Effector CD4-positive, alpha-beta T cell (primary cell): ENCODE results near the gene NOL4L.
"Not testable (repeated sequence)": the region's sequence is repeated elsewhere in the genome, so short reads cannot be mapped to it uniquely, and the experiment has no call there.

Experiments used
- DNase-seq: peaks from one replicate; pipeline ENCODE4 v3.0.0-alpha.2; 2020

NOL4L gene

DNA sequence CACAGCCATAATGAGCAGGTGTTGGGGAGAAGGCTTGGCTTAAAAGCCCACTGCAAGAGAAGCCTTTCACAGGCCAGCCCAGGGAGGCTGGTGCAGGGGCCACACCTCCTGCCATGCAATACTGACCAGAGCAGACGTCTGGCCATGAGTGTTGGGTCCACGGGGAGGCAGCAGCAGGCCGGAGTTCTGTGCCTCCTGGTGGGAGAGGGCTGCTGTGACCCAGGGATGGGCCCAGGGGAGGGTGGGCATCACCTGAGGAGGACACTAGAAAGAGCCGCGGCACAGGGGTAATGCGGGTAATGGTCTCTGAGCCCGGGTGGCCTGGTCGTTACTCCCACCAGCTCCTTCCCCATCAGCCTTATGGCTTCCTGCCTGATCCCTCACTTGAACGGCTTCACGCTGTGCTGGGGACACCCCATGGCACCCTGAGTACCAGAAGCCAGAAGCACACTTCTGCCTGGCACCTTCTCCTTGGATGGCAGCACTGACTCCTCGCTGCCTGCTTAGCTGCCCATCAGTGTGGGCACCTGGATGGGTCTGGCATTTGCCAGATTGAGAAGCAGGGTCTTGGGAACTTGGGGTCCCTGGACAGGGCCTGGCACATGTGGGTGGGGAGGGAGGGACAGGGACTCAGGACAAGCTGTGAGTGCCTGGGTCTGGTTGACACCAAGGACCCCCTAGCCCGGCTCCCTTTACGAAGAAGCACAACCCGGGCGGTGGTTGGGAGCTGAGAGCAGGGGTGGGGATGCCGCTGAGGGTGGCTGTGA, 118.2 kb downstream of the NOL4L start:
- DNase-seq: no peak

DNA sequence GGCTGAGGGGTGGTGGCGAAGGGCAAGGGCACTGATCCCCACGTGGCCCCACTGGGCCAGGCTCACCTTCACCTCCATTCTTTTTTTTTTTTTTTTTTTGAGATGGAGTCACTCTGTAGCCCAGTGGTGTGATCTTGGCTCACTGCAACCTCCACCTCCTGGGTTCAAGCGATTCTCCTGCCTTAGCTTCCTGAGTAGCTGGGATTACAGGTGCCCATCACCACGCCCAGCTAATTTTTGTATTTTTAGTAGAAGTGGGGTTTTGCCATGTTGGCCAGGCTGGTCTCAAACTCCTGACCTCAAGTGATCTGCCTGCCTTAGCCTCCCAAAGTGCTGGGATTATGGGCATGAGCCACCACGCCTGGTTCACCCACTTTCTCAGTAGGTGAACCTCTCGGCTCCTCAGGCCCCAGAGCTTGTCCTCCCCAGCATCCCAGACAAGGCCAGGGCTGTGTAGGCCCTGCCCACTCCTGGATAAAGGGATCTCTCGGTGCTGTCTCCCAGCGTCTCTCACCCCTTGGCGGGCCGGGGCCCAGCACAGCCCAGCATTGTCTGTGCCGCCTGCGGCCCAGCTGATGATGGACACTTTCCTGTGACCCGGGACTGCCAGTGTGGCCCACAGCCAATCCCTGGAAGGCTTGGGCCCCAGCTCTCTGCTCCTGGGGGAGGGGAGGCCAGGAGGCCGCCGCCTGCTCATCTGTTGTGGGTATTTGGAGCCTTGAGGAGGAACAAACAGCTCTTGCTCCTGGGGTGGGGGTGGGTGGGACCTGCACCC, 119.0 kb downstream of the NOL4L start:
- DNase-seq: not testable (repeated sequence)

DNA sequence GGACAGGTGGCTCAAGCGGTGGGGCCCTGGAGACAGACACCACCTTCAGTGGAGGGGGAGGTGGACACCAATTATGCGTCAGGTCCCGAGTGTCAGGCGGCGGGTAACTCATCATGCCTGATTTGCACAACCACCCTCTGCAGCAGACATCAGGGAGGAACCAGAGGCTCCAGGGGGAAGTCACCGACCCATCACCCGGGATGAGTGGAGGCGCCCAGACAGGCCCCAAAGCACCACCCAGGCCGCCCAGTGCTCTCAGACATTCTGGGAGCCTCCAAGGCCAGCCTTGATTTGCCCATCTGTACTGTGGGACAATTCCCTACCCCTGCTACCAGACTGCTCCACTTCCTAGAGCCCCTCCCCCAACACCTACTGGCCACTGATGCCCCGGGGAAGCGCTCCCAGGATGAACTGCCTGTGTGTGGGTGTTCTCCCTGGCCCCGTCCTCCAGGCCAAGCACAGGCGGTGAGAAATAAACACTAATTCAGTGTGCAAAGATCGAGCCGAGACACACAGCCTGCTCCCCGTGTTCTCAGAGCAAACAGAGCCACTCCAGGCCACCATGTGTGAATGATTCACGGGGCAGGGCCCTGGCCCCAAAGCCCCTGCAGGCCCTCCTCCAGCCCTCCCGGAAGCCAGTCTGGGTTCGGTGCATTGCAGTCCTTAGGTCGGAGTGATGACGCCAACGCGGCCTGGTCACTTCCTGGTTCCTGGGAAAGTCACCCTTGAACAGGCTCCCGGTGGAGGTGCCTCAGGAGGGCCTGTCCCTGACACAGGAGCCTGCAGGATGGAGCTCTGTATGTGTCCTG, 119.8 kb downstream of the NOL4L start:
- DNase-seq: no peak

DNA sequence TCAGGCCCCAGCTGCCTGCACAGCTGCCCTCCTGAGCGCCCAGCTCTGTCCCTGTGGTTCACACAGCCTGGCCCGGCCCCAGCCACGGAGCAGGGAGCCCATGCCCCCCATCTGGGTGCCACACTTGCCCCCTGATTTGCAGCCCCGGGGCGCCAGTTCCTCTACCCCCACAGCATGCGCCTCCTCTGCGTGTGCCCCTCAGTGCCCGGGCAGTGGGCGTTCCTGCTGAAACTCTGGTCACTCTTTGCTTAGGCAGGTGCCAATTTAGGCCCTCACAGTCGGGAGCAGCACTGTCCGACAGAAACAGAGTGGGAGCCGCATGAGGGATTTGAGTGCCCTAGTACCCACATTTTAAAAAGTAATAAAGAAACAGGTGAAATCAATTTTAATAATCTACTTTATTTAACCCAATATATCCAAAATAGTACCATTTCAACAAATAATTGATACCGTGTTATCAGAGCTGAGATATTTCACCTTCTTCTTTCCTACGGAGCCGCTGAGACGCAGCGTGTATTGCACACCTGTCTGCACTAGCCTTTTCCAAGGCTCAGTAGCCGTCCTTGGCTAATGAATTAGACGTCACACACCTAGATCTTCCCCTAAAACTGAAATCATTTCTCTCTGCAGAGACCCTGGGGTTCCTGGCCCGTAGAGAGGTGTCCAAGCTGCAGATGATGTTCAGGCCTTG, 120.6 kb downstream of the NOL4L start:
- no peak for DNase-seq

DNA sequence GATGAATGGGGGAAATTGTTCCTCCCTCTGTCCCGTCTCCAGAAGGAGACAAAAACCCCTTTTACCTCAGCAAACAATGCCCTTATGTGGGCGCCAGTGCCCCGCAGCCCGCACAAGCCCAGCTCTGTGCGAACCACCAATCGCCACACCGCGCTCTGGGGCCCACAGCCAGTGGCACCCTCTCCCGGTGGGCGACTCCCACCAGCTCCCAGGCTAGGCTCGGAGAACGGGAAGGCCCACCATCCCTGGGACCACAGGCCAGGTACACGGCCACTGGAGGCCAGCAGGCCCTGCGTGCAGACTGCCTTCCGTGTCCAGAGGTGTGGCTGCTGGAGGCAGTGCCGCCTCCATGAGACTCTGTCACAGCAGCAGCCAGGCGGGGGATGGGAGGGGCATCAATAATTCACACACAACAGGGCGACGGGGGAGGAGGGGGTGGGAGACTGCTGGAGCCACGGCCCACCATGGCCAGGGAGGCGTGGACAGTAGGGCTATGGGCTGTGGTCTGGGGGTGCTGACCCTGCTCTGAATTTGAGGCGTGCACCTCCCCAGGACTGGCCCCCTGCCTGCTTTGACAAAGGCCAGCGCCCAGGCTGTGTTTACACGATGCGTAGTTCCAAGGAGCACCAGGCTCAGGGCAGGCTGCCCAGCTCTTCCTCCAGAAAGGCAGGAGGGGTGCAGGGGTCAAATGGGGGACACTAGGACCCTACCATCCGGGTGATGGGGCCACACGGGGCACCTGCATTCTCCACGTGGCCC, 121.3 kb downstream of the NOL4L start:
- DNase-seq: no peak

DNA sequence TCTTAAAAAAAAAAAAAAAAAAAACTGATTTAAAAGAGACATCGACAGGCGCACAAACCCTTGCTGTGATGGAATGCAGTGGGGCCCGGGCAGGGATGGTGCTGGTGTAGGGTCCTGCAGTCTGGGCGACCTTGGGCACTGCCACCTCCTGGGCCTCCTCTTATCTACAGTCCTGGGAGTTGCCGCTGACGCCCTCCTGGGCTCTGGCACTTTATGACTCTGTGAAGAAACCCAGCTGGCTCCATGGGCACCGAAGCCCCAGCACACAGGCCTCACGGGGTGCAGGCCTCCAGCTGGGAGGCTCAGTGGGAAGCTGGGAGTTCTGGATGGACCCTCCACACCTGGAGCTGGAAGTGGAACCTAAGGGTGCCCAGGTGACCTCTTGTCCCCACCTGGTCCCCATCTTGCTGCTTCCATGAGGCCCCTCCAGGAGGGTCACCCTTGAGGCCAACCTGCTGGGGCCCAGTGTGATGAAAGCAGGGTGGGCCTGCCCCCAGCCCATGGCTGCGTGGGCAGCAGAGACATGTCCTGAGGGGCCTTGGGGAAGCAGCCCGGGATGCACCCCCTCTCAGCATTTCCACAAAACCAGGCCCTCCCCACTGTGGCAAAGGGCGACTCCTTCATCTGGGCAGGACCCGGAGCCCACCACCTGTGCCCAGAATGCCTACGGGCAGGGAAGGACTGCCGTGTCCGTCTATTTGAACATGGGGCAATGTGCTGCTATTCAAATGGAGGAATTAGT, 122.1 kb downstream of the NOL4L start:
- DNase-seq: no peak

DNA sequence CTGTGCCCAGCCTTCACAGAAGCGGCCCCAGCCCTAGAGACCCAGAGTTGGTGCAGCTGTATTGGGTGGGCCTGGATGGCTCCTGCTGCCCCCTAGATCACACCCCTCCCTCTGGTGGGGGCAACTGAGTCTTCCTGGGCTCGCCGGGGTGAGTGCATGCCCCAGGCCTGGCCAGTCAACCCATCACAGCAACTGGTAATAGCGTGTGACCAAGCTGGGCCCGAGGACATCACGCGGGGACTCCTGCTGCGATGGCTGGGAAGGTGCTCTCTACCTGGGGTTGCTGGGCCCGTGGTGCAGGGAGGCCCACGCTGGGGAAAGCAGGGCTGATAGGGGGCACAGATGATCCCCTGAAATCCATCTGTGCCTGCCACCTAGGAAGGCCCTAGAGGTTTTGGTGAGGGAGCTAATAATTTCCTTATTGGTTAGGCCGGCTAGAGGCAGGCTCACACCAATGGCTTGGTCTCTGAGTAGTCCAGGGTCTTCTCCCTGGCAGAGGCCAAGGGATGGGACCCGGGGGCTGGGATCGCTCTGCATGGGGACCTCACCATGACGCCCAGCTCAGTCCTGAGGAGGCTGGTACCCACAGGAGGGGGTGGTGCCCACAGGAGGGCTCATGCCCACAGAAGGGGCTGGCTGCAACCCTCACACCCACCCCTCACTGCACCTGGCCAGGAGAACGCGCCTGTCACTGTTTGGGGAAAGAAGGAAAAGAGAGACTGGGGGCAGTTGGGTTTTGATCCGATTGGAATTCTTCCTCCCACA, 123.1 kb downstream of the NOL4L start:
- no peak for DNase-seq

DNA sequence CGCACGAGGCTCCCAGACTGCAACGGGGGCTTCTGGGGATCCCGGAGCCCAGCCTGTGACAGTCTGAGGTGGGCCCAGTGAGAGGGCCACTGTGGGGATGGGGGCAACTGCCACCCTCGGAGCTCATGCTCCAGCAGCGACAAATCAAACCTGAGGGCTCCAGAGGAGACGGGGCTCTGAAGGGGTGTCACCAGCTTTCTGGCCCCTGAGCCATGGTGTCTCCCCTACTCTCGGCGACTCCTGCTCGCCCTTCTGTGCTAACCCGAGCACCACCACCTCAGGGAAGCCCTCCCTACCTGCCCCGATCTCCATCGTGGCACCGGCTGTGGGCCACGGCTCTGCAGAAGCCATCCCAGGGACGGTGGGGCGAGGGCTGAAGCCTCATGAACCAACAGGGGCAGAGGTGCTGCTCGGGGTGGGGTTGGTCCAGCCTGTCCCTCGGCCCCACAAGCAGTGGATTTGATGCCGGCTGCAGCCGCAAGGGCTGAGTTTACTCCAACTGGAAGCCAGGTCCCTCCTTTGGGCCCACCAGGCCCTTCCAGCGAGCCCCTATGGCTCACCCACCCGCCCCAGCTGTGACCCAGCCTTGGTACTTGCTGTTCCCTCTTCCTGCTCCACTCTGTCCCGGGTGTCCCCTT, 124.3 kb downstream of the NOL4L start:
- no peak for DNase-seq

DNA sequence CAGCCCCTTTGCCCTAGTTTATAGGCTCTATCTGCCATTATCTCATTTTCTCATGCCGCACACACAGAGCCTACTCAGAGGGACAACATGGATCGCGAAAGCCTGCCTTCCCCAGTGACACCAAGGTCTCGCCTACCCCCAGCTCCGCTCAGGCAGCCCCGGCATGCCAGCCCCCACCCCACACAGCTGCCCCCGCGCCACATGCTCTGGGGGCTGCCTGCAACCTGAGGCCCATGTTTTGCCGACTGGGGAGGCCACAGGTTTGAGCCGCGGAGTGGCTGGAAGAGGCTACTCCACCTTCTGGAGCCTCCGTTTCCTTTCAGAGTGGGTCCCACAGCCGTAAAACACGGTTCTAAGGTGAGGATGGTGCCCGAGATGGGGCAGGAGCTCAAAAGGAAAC, 124.9 kb downstream of the NOL4L start:
- no peak for DNase-seq

DNA sequence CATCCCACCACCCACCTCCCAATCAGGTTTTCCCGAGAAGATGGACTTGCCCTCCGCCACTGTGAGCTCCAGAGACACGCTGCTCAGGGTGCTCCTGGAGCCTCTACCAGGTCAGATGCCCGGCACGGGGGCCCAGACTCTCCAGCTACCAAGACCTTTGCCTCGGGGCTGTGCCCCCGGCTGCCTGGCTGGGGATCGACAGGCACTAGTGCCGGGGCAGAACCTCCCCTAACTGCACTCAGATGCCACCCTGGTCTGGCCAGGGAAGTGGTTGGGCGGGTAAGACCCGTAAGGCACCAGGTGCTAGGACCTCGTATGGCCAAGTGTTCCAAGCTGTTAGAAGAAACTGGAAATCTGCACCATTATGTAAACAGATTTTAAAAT, 126.3 kb downstream of the NOL4L start:
- DNase-seq: no peak

DNA sequence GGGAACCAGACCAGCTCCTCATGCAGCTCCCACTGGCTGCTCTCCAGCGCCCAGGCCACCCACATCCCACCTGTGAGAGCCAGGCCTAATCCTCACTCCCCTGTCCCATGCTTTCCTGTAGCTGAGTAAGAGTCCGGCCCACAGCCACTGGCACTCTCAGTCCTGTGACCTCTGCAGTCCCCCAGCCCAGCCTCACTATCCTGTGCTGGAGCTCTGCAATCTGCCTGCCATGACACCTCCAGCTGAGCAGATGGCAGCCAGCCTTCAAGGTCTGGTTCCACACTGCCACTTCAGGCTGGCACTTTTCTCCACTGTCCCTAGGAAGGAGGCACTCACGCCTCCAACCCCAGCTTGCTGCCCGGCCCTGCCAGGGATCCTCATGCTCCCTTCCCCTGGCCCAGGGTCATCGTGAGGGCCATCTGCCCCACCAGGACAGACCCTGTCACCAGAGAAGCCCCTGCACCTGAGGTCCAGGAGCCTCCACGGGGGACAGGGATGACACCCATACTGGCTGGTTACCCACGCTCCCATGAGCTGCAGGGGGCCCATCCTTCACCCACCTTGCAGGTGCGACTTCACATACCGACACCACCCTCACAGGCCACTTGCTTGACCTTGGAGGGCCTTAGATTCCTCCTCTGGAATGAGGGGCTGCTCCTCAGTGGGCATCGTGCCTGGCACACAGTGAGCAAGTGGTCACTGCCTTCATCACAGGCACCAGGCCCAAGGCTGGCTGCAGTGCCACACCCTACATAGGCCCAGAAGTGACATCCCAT, 126.9 kb downstream of the NOL4L start:
- no peak for DNase-seq

DNA sequence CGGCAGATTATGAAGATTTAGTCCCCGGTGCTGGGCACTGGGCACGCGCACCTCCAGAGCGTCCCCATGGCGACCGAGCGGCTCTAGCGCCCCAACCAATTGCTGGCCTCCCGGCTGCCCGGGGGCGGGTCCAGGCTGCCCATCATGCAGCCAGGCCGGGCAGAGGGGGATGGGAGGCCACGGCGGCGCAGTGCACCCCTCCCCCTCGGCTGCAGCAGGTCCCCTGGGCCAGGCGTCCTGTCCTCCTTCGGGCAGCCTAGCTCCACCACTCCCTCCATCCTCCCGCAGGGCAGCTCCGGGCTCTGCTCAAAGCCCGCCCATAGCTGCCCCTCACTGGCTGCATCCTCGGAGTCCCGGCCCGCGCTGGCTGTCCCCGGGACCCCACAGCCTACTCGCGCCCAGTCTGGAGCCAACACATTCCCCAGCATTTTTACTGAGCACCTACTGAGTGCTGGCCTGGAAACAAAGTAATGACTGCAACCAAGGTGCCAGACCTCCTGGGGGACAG, 127.6 kb downstream of the NOL4L start:
- DNase-seq: no peak

DNA sequence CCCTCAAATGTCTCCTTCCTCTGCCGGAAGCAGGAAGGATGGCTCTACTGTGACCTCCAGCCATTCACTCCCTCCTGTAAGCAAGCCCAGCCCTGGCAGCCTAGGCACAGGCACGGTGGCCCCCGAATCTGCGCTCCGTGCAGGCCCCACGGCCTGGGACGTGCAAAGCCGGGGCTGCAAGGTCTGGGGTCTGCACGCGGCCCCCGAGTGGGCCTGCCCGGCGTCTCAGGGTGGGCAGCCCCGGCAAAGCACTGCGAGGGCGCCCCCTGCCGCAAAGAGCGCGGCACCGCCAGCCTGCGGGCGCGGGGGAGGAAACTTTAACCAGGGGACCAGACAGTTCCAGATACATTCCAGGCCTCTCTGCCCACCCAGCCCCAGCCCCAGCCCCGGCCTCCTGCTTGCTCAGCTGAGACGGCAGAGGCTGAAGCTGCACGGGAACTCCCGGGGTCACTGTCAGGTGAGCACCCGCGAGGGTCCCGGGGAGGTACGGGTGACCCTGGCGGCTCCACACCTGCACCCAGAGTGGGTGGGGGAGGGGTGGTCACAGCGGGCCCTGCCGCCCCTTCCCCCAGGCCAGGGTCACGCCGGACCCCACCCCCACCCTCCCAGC, 128.2 kb downstream of the NOL4L start:
- no peak for DNase-seq

DNA sequence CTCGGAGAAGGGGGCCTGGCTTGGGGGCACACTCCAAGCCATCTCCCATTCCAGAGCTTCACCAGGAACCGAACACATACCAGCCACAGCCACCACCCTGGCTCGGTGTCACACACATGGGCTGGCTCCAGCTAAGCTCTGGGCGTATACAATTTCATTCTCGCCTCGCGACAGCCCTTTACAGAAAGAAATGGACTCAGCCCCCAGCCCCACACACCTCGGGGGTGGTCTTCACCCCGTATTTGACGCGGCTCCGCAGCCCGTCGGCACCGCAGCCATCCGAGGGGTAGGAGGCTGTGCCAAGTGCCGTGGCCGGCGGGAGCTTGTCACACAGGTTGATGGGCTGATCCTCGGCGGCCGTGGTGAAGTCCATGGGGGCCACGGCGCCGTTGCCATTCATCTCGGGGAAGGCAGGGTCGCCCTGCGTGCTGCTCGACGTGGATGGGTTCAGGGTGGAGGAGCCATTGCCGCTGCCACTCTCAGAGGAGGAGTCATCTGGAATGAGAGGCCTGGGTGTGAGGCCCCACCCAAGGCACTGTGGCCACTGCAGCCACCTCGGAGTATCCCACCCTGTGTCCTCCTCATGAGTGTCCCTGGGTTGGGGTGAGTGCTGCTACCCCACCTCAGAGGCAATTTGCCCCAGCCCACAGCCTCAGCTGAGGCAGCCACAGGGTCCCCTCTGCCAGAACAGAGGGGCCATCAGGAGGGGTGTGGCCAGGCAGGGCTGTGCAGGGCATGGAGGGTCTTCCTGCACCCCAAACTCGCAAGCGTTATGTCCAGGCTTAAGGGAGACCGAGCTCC, 129.0 kb downstream of the NOL4L start:
- DNase-seq: no peak

DNA sequence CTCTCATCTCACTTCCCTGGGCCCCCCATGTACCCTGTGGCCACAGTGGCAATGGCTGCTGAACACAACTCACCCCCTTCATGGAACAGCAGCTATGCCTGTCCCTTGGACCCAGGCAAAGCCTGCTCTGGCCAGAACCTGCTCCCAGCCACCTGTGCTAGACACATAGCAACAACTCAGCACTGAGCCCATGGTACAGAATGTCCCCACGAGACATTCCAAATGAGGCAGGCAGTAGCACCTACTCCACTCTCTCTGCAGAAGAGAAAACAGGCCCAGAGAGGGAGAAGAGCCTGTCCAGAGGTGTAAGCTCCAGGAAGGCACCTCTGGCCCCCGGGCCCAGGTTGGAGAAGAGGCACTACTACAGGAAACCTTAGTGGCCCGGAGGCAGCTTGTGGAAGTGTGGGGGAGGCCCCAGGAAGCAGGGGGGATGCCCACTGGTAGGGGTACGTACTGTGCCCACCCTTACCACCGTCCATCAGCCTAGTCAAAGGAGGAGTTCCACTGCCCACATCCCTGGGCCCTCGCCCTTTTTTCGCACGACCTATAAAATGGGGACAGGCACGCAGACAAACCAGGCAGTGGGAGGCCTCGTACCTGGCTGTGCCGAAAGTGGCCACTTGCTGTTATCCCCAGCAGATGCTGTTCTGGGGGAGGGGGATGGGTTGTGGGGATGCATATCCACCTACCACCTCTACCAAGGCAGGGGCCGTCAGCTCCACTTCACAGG, 129.8 kb downstream of the NOL4L start:
- no peak for DNase-seq

DNA sequence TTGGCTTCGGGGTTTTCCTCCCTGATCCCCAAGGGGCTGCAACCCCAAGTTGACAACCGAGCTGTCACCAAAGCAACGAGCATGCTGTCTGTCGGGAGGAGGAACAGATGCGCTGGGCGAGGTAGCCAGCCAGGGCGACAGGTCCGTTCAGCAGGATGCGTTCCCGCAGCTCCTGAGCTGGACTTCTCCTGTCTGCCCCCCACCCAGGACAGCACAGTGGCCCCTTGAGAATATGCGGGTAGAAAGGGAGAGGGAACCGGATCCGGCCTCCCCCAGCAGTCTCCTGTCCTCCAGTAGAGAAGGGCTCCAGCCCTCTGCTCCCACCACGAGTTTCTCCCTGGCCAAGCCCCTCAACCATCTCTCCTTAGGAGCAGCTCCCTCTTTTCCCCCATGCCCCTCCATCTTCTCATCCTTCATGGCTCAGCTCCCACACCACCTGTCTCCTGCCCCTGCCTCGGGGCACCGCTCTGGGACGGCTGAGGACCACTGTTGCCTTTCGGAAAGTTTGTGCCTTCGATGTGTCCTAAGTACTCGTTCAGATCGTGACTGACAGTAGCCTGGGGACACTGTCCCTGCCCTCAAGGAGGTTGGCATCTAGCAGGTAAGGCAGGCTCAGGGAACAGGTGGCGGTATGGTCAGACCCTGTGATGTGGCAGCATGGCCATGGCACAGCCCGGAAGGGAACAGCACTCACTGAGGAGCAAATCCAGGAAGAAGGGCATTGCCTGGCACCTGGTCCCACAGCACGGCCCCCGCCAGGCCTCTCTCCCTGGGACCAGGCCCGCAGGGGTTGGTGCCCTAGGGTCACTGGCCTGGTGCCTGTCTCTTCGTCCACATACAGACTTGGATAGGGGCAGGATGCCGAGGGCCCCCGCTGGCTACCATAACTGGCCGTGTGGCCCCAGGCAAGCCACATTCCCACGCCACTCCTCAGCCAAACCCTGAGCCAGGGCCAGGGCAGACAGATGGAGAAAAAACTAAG, 130.7 kb downstream of the NOL4L start:
- no peak for DNase-seq
